Mucosa of descending colon (tissue), 3 donors: ENCODE results near the gene TOX4. TPM values are rescaled to one million over a fixed set of nuclear protein-coding genes. Genes with fewer than 3 reads are reported as not detected.

ENCODE experiments used
- ATAC-seq: fragments of 200-7000 bp; cut with Tn5 transposase; one replicate; pipeline ENCODE4 v1.9.1; 2020; ENCODE audit warnings: mild to moderate bottlenecking, moderate library complexity
- DNase-seq, 3 donors: peaks; one replicate each; pipeline ENCODE4 v3.0.0-alpha.2; 2020
- H3K36me3 ChIP-seq: fragments of 200-600 bp; one replicate; pipeline ENCODE4 v1.8.0; 2021; ENCODE audit warnings: low read depth, mild to moderate bottlenecking
- H3K4me1 ChIP-seq: fragments of 200-600 bp; one replicate; pipeline ENCODE4 v1.8.0; 2021; ENCODE audit warnings: low read depth, mild to moderate bottlenecking
- H3K4me3 ChIP-seq: fragments of 200-600 bp; one replicate; pipeline ENCODE4 v1.8.0; 2021; ENCODE audit warnings: mild to moderate bottlenecking
- H3K9me3 ChIP-seq: fragments of 200-600 bp; one replicate; pipeline ENCODE4 v1.8.0; 2021; ENCODE audit warnings: mild to moderate bottlenecking
- intact Hi-C, 2 donors: fragments of 100-400 bp; cut with DNase I in 1 of 2; cut with micrococcal nuclease in 1 of 2; formaldehyde crosslinking; loops; one replicate each; pipeline versions ENCODE4 v1.11.0 to v1.11.1; 2022; cut with DNase I, micrococcal nuclease
- total RNA-seq, 3 donors: library from RNA; stranded (reverse); fragmentation: NEBNext Ultra II Directional in 2 of 3; extraction: Animal tissue kit (Norgen Biotek cat#: 25700) in 2 of 3; gene quantifications; one replicate each; pipeline versions ENCODE4 v1.2.1 to v1.2.4, GENCODE V29; 2021 to 2023
- TF ChIP-seq, protein P1 (sequence below): fragments of 200-600 bp; IDR thresholded peaks from one replicate; pipeline ENCODE4 v1.8.0; 2022; ENCODE audit warnings: antibody characterized with exemption, mild to moderate bottlenecking
- donor health status: DM: no; HTN: no; CAD: no; lungs with moderate emphysema.
- donor health status: DM: no; HTN: no; CAD: no.
- donor health status: DM: no; HTN: yes; CAD: no.

Gene TOX4
- total RNA-seq, 3 donors from 2014 or later, result 72.9 to 91.6 (median 78.4) TPM

DNA sequence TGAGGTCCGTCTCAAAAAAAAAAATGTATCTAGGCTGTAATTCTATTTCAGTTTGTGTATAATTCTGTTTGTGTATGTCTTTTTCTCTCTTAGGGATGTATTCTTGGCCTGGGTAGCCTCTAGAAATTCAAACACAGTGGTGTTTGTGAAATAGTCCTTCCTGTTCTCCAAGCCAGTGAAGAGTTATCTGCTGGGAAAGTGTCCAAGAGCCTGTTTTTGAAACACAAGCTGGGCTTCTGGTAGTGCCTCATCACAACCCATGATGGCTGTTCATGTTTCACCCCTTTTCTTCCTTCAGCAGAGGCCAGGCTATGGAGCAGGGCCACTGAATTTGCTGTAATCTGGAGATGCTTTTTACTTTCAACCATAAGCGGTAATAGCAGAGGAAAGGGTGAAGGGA lies 19.5 kb downstream of the TOX4 start:
- no peak for DNase-seq
- ATAC-seq, result no peak
- intact Hi-C loops, result loop anchor here in 1 of 2 donors (10.0 kb wide), 1 partner anchor 58 kb away; no protein-coding TSS in a partner anchor
- Histone ChIP-seq H3K4me1 (no peaks in the 10 kb centered on the region), H3K36me3 (no peaks in the 10 kb centered on the region), H3K9me3 (no peaks in the 10 kb centered on the region), H3K4me3 (no peak overlapping the region)
- TF ChIP-seq, protein P1, sequence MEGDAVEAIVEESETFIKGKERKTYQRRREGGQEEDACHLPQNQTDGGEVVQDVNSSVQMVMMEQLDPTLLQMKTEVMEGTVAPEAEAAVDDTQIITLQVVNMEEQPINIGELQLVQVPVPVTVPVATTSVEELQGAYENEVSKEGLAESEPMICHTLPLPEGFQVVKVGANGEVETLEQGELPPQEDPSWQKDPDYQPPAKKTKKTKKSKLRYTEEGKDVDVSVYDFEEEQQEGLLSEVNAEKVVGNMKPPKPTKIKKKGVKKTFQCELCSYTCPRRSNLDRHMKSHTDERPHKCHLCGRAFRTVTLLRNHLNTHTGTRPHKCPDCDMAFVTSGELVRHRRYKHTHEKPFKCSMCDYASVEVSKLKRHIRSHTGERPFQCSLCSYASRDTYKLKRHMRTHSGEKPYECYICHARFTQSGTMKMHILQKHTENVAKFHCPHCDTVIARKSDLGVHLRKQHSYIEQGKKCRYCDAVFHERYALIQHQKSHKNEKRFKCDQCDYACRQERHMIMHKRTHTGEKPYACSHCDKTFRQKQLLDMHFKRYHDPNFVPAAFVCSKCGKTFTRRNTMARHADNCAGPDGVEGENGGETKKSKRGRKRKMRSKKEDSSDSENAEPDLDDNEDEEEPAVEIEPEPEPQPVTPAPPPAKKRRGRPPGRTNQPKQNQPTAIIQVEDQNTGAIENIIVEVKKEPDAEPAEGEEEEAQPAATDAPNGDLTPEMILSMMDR, result no peak

DNA sequence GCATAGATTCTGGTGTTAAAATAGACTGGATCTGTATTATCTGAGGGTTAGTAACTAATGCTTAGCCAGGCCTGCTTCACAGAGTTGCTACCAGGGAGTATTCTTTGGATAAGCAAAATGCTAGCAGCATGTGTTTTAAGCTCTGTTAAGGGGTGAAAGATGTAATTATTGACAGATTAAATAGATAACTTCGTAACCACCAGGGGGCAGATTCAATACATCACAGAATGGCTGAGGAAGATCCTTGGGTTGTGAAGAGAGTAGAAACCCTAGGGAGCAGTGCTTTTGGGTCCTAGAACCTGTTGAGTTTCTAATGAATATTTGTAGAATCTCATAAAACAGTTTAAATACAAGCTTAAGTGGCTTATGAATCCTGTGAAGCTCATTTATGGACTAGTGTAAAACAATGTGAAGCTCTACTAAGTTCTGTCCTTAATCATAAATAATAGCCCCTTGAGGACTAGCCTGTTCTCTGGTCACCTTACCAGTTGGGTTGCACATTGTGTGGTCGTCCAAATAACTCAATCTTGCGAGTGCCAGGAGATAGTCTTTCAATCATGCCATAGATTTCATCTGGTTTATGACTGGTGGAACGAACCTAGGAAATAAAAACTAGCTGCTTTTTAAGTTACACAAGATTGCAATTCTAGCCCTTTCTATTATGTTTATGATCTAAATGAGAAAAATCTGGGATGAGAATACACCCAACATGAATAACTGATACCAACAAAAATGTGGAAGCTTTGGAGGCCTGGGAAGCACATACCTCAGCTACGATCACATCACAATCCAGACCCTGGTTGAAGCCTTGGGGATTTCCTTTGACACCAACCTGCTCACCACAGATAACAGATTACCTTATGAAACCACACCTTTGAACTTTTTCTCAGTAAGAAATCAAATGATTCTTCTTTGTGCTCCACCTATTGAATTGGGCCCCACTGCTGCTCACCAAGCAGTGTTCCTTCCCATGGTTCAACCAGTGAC lies 21.8 kb downstream of the TOX4 start:
- H3K4me3 ChIP-seq, result no peak overlapping the region
- H3K9me3 ChIP-seq, result no peaks in the 10 kb centered on the region
- TF ChIP-seq, protein P1, result no peak
- intact Hi-C loops, result loop anchor here in 1 of 2 donors (10.0 kb wide), 1 partner anchor 56 kb away; no protein-coding TSS in a partner anchor
- DNase-seq, result peak in 1 of 3 donors; percentile 56
- no peaks in the 10 kb centered on the region for H3K4me1 ChIP-seq
- H3K36me3 ChIP-seq, result no peaks in the 10 kb centered on the region
- ATAC-seq, result peak; percentile 68

DNA sequence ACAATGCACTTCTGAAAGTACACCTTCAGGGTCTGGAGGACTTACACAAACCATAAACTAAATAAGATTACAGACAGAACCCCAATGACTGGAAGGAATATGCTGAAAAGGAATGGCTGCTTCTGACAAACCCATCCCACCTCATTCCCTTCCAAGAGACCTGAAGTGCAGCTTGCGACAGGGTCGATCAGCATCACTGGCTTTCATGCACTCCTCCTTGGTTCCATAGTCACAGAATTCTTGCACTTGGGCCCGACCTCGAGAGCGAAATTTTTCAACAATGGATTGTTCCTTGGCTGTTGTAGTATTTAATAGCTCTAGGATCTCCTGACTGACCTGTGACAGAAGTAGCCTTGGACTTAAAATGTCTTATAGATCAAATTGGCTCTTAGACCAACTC lies 24.6 kb downstream of the TOX4 start:
- DNase-seq (no peak), ATAC-seq (no peak)
- Histone ChIP-seq H3K9me3 (no peaks in the 10 kb centered on the region), H3K4me3 (no peak overlapping the region), H3K36me3 (no peaks in the 10 kb centered on the region), H3K4me1 (no peaks in the 10 kb centered on the region)
- TF ChIP-seq, protein P1, result no peak
- intact Hi-C loops, result no loop called here

DNA sequence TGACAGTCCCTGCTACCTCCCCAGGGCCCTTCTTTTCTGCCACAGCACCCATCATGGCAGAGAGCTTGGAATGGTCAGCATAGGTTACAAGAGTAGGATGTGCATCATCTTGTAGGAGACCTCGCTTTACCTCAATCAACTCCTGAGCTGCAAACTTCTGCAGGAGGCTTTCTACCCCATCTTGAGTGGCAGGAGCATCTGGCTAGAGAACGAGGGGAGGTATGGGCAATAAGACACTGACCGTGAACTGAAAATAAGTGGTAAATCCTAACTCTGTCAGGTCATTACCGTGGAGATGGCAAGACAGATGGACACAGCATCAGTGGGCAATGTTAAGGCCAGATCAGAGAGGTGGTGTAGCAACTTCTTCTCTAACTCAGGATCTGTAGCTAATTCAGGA lies 26.4 kb downstream of the TOX4 start:
- no peak for ATAC-seq
- H3K4me3 ChIP-seq, result no peak overlapping the region
- H3K9me3 ChIP-seq, result no peaks in the 10 kb centered on the region
- H3K36me3 ChIP-seq, result no peaks in the 10 kb centered on the region
- DNase-seq, result no peak
- TF ChIP-seq, protein P1, result no peak
- intact Hi-C loops, result no loop called here
- H3K4me1 ChIP-seq, result no peaks in the 10 kb centered on the region

DNA sequence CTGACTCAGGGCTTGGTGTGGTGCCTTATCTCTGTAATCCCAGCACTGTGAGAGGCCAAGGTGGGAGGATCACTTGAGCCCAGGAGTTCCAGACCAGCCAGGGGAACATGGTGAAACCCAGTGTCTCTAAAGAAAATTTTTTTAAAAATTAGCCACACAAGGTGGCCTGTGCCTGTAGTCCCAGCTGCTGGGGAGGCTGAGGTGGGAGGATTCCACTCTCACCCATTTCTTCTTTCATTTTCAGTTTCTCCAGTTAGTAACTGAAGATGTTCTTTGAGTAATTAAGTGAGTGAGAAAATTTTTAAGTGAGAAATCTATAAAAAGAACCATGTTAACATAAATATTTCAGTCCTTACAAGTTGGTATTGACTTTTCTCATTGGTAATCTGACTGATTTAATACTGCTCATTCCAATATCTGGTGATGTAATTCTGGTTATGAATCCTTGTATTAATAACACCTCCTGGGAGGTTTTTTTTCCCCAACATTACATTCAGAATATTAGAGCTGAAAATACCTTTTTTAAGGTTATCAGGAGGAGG lies 28.1 kb downstream of the TOX4 start:
- DNase-seq, result no peak
- ATAC-seq, result no peak
- TF ChIP-seq, protein P1, result no peak
- Histone ChIP-seq H3K4me3 (no peak overlapping the region), H3K4me1 (peaks cover 14% of the 10 kb centered on the region), H3K9me3 (no peaks in the 10 kb centered on the region), H3K36me3 (no peaks in the 10 kb centered on the region)
- intact Hi-C loops, result no loop called here
